ENCODE measurements around the gene ST13.

DNA sequence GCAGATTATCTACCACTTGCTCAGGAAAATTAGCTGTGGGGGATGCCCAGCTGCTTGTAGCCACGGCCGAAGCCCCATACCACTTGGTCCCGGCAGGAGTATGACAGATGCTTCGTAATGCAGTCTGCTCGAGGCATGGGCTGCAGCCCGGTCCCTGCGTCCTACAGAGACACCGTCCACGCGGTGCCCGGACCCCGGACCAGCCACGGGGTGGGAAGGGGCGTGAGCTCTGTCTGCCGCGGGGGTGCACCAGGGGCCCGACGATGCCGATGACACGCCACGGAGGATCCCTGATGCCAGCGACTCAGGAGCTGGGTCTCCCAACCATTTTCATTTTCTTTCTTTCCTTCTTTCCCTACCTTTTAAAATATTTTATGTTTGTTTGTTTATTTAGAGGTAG lies 67.3 kb downstream of the ST13 start:
- TF ChIP-seq EZH2phosphoT487 (IDR thresholded peaks at IDR 0.05; ENCODE audit: low read depth, severe bottlenecking, unreplicated experiment): no peak
- TF ChIP-seq, protein P1, sequence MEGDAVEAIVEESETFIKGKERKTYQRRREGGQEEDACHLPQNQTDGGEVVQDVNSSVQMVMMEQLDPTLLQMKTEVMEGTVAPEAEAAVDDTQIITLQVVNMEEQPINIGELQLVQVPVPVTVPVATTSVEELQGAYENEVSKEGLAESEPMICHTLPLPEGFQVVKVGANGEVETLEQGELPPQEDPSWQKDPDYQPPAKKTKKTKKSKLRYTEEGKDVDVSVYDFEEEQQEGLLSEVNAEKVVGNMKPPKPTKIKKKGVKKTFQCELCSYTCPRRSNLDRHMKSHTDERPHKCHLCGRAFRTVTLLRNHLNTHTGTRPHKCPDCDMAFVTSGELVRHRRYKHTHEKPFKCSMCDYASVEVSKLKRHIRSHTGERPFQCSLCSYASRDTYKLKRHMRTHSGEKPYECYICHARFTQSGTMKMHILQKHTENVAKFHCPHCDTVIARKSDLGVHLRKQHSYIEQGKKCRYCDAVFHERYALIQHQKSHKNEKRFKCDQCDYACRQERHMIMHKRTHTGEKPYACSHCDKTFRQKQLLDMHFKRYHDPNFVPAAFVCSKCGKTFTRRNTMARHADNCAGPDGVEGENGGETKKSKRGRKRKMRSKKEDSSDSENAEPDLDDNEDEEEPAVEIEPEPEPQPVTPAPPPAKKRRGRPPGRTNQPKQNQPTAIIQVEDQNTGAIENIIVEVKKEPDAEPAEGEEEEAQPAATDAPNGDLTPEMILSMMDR (IDR thresholded peaks at IDR 0.05; ENCODE audit: poor library complexity): no peak

Measured in hepatocyte (in vitro differentiated cells).